NCI-H128 (cell line): ENCODE measurements around the gene SEMA4G.
A peak's percentile ranks its signal among the peaks of the same experiment; 100 is the strongest.
"Not testable (repeated sequence)": the region's sequence is repeated elsewhere in the genome, so short reads cannot be mapped to it uniquely, and the experiment has no call there.

ENCODE experiments used
- DNase-seq: peaks from one replicate; lab custom pipeline; 2025; ENCODE audit not compliant: unreplicated experiment; lab: John Stamatoyannopoulos, UW

The SEMA4G gene

GRCh38 chr10:100970914-100971811, 1.9 kb downstream of the SEMA4G start:
- no peak for DNase-seq

GRCh38 chr10:100972115-100972903, 3.0 kb downstream of the SEMA4G start:
- DNase-seq, result no peak

- DNase-seq, result no peak
These were observed 3.7 kb downstream of the SEMA4G start for GRCh38 chr10:100972904-100973535.

GRCh38 chr10:100975397-100975796, 6.1 kb downstream of the SEMA4G start:
- not testable (repeated sequence) for DNase-seq

GRCh38 chr10:100976906-100977305, 7.6 kb downstream of the SEMA4G start:
- no peak for DNase-seq

- no peak for DNase-seq
These were observed 8.1 kb downstream of the SEMA4G start for GRCh38 chr10:100977436-100977835.

- DNase-seq, result no peak
These were observed 9.0 kb downstream of the SEMA4G start for GRCh38 chr10:100978121-100978900.

GRCh38 chr10:100978901-100979195, 9.5 kb downstream of the SEMA4G start:
- no peak for DNase-seq

- no peak for DNase-seq
These were observed 10.5 kb downstream of the SEMA4G start for GRCh38 chr10:100979791-100980272.

- no peak for DNase-seq
These were observed 11.0 kb downstream of the SEMA4G start for GRCh38 chr10:100980311-100980710.

GRCh38 chr10:100980711-100981110, 11.4 kb downstream of the SEMA4G start:
- no peak for DNase-seq

- DNase-seq, result no peak
These were observed 12.0 kb downstream of the SEMA4G start for GRCh38 chr10:100981178-100981772.

GRCh38 chr10:100982916-100983830, 13.9 kb downstream of the SEMA4G start:
- DNase-seq, result no peak

- DNase-seq, result no peak
These were observed 14.8 kb downstream of the SEMA4G start for GRCh38 chr10:100983868-100984671.

GRCh38 chr10:100984672-100985177, 15.4 kb downstream of the SEMA4G start:
- DNase-seq, result no peak

GRCh38 chr10:100985336-100985735, 16.0 kb downstream of the SEMA4G start:
- no peak for DNase-seq

GRCh38 chr10:100986623-100986951, 17.3 kb downstream of the SEMA4G start:
- no peak for DNase-seq

GRCh38 chr10:100986952-100987684, 17.8 kb downstream of the SEMA4G start, which contains the start of the genes MRPL43 and TWNK:
TSS of gene MRPL43 (minus strand) at chr10:100987497. CDS start at chr10:100987443, 54 bp downstream.
TSS of gene TWNK (plus strand) at chr10:100987543. CDS start at chr10:100988211, 668 bp downstream.
- DNase-seq, result peak; percentile 24
